K562 treated with DMSO at 1 percent for 24 hours (cell line): Measurements from ENCODE around the gene NLRP6. TPM values are rescaled to one million over a fixed set of nuclear protein-coding genes. Genes with fewer than 3 reads are reported as not detected.

ENCODE experiments used
- total RNA-seq: library from RNA; unstranded; fragments of 300-600 nt; gene quantifications from 2 replicates; pipeline ENCODE4 v1.2.3, GENCODE V29; 2022; ENCODE audit warnings: low read depth; ENCODE audit not compliant: insufficient read depth

NLRP6 gene
- total RNA-seq = 1.2 and 3.3 TPM in 2 replicates

DNA sequence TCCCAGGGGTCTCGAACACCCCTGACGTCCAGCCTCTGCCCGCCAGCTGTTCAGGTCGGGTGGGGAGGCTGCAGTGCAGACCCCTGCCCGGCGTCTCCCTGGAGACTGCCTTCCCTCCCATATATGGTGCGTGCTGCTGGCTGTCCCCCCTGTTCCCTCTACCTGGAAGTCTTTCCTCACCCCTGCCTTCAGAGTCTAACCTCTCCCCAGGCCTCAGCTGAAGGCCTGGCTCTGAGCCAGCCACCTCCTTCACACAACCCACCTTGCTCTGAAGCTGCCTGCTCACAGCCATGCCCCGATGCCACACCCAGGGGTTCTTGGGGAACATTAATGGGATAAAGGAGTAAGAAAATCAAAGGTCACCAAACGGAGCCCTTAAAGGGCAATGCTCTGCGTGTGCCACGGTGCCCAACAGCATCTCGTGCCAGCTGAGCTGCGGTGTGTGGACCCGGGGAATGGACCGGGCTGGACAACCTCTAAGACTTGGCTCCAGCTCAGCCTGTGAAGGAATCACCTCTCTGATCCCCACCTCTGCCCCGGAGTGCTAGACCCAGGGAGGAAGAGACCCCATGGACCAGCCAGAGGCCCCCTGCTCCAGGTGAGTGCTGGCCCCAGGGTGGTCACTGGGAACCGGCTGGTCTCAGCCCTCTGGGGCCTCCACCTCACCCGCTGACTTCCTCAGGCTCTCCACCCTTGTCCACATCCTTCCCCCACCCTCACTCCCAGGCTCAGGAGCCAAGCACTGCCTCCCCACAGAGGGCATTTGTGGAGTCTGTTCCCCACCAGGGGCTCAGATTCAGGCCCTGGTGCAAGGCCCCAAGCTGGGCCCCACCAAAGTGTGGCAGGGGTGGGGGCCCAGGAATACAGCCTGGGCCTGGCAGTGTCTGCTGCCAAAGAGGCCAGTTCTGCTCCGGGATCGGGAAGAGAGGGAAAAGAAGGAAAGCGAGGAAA, at the start of gene NLRP6:
TSS of gene NLRP6 (plus strand) at position 407 of the 951 bp plus-strand sequence. CDS start at position 570, 163 bp downstream.

DNA sequence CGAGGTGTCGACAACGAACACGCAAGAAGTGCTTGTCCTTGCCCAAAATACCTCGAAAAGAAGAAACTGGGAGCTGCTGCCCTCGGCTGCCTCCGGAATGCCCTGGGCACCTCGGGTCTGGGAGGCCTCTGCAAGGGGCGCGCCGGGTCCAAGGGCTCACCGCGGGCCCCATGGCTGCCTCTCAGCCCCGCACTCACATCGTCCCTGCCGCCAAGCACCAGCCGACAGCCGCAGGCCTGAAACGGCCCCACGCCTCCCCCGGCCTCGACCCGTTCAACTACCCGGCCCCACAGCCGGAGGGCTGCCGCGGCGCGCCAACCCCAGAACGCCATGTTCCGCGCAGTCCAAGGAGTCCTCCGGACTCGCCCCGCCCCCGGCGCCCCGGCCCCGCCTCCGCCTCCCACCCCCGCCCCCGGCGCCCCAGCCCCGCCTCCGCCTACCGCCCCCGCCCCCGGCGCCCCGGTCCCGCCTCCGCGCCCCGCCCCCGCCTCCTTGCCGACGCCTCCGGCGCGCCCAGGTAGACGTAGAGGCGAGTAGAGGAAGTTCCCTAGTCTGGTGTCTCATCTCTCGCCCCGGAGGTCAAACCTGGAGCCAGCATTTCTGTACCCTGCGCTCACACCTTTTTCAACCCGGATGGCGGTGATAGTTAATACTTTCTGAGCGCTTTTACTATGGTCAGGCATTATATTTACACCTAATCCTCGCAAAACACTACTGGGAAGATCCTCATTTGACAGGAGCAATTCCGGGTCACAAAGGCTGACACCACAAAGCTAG, 42.0 kb upstream of the NLRP6 start, which contains the start of gene SIRT3:
TSS of gene SIRT3 (minus strand) at position 346 of the 777 bp plus-strand sequence. CDS start at position 332, 14 bp downstream.

DNA sequence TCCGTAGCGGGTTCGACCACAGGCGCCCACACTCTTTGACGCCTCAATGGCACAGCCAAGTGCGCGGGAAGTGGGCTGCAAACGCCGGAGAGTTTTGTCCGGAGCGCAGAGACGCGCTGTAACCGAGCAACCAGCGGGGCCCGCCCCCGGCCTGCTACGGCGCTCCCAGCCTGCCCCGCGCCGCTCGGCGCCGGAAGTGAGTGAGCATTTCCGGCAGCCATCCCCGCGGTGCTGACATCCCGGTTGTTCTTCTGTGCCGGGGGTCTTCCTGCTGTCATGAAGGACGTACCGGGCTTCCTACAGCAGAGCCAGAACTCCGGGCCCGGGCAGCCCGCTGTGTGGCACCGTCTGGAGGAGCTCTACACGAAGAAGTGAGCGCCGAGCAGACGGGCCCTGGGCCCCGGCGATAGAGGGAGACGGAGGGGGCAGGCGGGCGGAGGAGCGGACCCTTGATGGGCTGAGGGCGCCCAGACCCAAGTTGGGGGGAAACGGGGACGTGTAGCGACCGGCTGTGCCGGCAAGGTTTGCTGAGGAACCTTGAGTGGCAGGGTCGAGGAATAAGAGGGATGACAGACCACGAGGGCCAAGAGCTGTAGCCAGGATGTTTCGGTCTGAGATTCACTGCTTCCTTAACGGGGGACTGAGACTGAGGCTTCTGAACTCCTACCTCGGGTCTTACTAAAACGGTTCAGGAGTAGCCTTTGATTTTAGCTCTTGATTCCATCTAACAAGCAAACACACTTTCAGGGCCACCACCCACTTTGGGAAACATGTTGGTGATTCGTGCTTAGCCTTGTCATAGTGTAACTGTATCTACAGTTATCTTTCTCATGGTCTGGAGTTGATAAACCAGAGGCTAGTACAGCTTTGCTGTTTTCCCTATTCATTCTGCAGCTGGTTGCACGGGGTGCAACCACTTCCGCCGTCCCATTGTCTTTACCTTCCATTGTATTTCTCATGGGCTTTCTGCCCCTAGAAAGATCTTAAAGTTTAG, 41.1 kb upstream of the NLRP6 start, which contains the start of gene PSMD13:
TSS of gene PSMD13 (plus strand) at position 203 of the 994 bp plus-strand sequence. CDS start at position 277, 74 bp downstream.

DNA sequence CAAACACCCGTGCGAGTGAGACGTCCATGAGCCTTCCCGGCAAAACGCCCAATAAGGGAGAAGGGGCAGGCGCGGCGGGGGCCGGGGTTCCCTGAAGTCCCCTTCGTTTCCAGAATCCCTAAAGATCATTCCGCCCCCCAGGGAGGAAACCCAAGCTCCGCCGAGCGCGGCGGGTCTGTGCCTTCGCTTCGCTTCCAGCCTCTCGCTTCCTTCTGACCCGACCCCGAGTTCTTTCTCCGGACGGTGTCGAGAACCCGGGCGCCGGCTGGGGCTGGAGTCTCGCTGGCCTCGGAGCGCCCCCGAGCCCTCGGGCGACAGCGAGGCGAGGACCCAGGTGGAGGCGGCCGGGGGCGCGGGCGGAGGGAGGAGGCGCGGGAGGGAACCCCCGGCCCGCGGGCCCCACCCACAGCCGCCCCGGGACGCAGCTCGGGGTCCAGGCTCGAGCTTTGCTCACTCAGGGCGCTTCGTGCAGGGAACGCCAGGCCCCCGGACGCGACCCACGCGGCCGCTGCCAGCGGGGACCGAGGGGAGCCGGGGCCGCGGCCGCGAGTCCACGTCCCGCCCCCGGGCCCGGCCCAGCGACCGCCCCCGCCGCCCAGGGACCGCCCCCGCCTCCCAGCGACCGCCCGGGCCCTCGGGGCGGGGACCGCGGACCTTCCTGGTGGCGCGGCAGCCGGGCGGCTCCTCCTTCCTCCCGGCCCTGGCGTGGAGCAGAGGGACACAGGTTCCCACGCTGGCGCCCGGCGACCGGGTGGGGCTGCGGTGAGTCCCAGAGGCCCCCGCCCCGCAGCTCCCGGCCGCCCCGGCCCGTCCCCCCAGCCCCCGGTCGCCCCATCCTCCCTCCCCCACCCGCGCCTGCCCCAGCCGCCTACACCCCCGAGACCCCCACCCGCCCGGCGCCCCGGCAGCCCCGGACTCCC, 10.5 kb downstream of the NLRP6 start, which contains the start of gene PGGHG:
TSS of gene PGGHG (plus strand) at position 649 of the 920 bp plus-strand sequence. CDS start 691 bp downstream, outside the sequence.

DNA sequence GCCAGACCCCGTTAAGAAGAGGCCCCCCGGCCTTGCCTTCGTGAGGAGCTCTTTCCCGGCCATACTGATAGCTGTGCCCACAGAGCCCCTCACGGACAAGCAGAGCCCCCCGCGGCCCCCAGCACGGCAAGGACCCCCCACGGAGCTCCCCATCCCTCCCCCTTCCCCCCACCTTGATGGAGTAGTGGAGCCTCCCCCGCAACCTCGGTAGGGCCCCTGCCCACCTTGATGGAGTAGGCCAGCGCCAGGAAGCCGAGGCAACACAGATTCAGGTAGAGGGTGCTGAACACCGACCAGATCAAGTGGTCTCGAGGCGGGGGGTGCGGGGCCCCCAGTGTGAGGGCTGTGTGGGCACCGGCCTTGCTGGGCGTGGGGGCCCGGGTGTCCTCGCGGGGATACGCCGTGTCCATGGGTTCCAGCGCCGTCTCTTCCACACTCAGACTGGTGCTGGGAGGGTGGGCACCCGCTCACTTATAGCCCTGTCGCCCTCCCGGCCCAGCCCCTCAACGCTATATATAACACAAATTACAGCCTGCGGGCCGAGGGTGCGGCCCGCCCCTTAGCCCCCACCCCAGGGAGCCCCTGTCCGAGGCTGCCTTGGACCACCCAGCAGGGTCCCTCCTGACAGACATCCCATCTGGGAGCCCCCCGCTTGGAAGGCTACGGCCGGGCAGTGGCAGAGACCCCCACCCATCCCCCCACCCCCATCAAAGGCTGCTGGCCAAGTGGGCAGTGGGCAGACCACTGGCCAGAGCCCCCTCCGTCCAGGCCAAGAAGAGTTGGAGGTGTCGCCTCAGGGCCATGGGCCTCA, 21.1 kb downstream of the NLRP6 start, which contains the start of gene IFITM5:
TSS of gene IFITM5 (minus strand) at position 446 of the 811 bp plus-strand sequence. CDS start at position 410, 36 bp downstream.

DNA sequence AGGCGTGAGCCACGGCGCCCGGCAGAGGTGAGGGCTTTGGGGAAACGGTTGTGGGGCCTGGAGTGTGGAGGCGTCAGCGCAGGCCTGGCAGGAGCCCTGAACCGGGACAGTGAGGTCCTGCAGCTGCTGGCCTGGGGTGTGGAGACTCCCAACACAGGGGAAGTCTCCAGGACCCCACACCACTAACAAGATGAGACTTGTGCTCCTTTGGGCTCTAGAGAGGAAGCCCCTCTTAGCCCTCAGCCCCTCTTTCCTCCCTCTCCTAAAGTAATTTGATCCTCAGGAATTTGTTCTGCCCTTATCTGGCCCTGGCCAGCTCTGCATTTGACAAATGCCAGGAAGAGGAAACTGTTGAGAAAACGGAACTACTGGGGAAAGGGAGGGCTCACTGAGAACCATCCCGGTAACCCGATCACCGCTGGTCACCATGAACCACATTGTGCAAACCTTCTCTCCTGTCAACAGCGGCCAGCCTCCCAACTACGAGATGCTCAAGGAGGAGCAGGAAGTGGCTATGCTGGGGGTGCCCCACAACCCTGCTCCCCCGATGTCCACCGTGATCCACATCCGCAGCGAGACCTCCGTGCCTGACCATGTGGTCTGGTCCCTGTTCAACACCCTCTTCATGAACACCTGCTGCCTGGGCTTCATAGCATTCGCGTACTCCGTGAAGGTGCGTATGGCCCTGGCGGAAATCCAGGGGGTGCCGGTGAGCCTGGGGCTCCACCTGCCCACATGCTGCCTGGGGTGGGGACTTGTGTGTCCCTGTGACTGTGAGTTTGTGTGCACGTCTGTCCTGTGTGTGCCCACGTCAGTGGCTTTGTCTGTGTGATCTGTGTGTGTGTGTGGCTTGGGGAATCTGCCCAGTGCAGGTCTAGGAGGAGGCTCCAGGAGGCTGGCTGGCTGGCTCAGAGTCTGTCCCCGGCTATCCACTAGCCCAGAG, 29.8 kb downstream of the NLRP6 start, which contains the start of gene IFITM2:
TSS of gene IFITM2 (plus strand) at position 51 of the 943 bp plus-strand sequence. CDS start at position 428, 377 bp downstream.

DNA sequence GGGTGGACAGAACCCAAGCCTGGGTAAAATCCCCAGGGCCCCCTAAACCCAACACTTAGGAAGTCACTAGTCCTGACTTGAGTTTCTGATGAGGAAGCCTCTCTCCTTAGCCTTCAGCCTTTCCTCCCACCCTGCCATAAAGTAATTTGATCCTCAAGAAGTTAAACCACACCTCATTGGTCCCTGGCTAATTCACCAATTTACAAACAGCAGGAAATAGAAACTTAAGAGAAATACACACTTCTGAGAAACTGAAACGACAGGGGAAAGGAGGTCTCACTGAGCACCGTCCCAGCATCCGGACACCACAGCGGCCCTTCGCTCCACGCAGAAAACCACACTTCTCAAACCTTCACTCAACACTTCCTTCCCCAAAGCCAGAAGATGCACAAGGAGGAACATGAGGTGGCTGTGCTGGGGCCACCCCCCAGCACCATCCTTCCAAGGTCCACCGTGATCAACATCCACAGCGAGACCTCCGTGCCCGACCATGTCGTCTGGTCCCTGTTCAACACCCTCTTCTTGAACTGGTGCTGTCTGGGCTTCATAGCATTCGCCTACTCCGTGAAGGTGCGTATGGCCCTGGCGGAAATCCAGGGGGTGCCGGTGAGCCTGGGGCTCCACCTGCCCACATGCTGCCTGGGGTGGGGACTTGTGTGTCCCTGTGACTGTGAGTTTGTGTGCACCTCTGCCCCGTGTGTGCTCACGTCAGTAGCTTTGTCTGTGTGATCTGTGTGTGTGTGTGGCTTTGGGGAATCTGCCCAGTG, 35.8 kb downstream of the NLRP6 start, which contains the start of gene IFITM1:
TSS of gene IFITM1 (plus strand) at position 254 of the 767 bp plus-strand sequence. CDS start at position 385, 131 bp downstream.

Other genes with a start within 250 kb of the NLRP6 start
- not detected in 2 replicates for gene SCGB1C1, start 85.3 kb upstream of the NLRP6 start, total RNA-seq
- gene BET1L, start 71.0 kb upstream of the NLRP6 start, total RNA-seq = 54.9 and 55.4 TPM in 2 replicates
- 128 and 143 TPM in 2 replicates for gene RIC8A, start 70.7 kb upstream of the NLRP6 start, total RNA-seq
- 27.0 and 39.8 TPM in 2 replicates for gene SIRT3, start 42.1 kb upstream of the NLRP6 start, total RNA-seq
- 173 and 177 TPM in 2 replicates for gene PSMD13, start 41.4 kb upstream of the NLRP6 start, total RNA-seq
- 27.6 and 29.2 TPM in 2 replicates for gene PGGHG, start 10.7 kb downstream of the NLRP6 start, total RNA-seq
- gene IFITM5, start 21.1 kb downstream of the NLRP6 start, total RNA-seq = not detected in 2 replicates
- 327 and 343 TPM in 2 replicates for gene IFITM2, start 29.4 kb downstream of the NLRP6 start, total RNA-seq
- 817 and 870 TPM in 2 replicates for gene IFITM1, start 35.6 kb downstream of the NLRP6 start, total RNA-seq
- 221 and 261 TPM in 2 replicates for gene IFITM3, start 42.5 kb downstream of the NLRP6 start, total RNA-seq
- 9.3 and 14.9 TPM in 2 replicates for gene B4GALNT4, start 91.1 kb downstream of the NLRP6 start, total RNA-seq
- 76.7 and 82.1 TPM in 2 replicates for gene PKP3, start 115.8 kb downstream of the NLRP6 start, total RNA-seq
- 178 and 181 TPM in 2 replicates for gene SIGIRR, start 136.6 kb downstream of the NLRP6 start, total RNA-seq
- gene ANO9, start 163.6 kb downstream of the NLRP6 start, total RNA-seq = 7.5 and 9.6 TPM in 2 replicates
- 55.5 and 69.8 TPM in 2 replicates for gene PTDSS2, start 171.9 kb downstream of the NLRP6 start, total RNA-seq
- gene RNH1, start 228.8 kb downstream of the NLRP6 start, total RNA-seq = 211 and 239 TPM in 2 replicates